ENCODE data around the gene DHRS9. TPM values are rescaled to one million over a fixed set of nuclear protein-coding genes. Genes with fewer than 3 reads are reported as not detected.

The DHRS9 gene
- total and polyA plus RNA-seq, 4 donors, result 0.52 to 3.1 (median 1.4) TPM

- Histone ChIP-seq H3K4me1 (ENCODE audit: control insufficient read depth in 1 of 2, insufficient read depth in 2 of 2, low read length in 2 of 2) (no peaks in the 10 kb centered on the region), H3K9me3 (ENCODE audit: control insufficient read depth, low read length) (no peaks in the 10 kb centered on the region), H3K36me3 (ENCODE audit: control insufficient read depth in 1 of 2, insufficient read depth in 2 of 2, low read length in 1 of 2) (no peaks in the 10 kb centered on the region), H3K27me3 (ENCODE audit: control insufficient read depth in 1 of 2, insufficient read depth in 2 of 2, low read length in 1 of 2) (no peaks in the 10 kb centered on the region), H3K27ac (ENCODE audit: low read depth in 1 of 2, low read length in 2 of 2) (no peak overlapping the region), H3K4me3 (ENCODE audit: low read length in 2 of 2) (no peak overlapping the region)
- ATAC-seq (ENCODE audit: low FRiP score) (no peak), DNase-seq (no peak)
- WGBS, 2 donors, result 33 to 38% methylated on average over 5 of the region's 5 CpGs
- intact Hi-C loops (cut with DNase I), result no loop called here
Observed at GRCh38 chr2:169095621-169096105, 26.3 kb downstream of the DHRS9 start.

DNA sequence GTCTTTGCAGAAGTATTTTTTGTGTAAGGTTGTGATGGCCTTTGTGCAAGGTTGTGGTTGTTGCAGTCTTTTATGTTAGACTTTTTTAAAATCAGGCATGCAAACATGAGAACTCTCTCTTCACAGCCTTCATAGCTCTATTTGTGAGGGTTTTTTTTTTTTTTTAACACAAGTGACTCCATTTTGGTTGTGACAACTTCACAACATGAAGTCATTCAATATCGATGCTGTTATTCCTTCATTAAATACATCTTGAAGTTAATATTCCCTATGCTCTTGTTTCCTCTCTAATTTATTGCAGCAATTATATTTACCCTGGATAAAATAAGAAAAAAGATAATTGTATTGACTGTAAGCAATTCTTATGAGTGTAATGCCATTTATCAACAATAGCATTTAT lies 35.5 kb downstream of the DHRS9 start:
- Histone ChIP-seq H3K4me3 (ENCODE audit: low read length in 2 of 2) (no peak overlapping the region), H3K27me3 (ENCODE audit: control insufficient read depth in 1 of 2, insufficient read depth in 2 of 2, low read length in 1 of 2) (peaks cover 0 to 3% of the 10 kb centered on the region in 2 donors), H3K9me3 (ENCODE audit: control insufficient read depth, low read length) (no peaks in the 10 kb centered on the region), H3K36me3 (ENCODE audit: control insufficient read depth in 1 of 2, insufficient read depth in 2 of 2, low read length in 1 of 2) (no peaks in the 10 kb centered on the region), H3K27ac (ENCODE audit: low read depth in 1 of 2, low read length in 2 of 2) (no peak overlapping the region), H3K4me1 (ENCODE audit: control insufficient read depth in 1 of 2, insufficient read depth in 2 of 2, low read length in 2 of 2) (no peaks in the 10 kb centered on the region)
- intact Hi-C loops (cut with DNase I), result loop anchor here in 1 of 2 donors (10.0 kb wide), 1 partner anchor 290 kb away; no protein-coding TSS in a partner anchor
- WGBS, 2 donors, result 86 to 98% methylated on average over 1 of the region's 1 CpG
- DNase-seq (no peak), ATAC-seq (ENCODE audit: low FRiP score) (no peak)

- no peaks in the 10 kb centered on the region for H3K4me1 ChIP-seq (ENCODE audit: control insufficient read depth in 1 of 2, insufficient read depth in 2 of 2, low read length in 2 of 2)
- H3K36me3 ChIP-seq (ENCODE audit: control insufficient read depth in 1 of 2, insufficient read depth in 2 of 2, low read length in 1 of 2), result no peaks in the 10 kb centered on the region
- WGBS, 2 donors, result 70 to 89% methylated on average over 1 of the region's 1 CpG
- no peaks in the 10 kb centered on the region for H3K9me3 ChIP-seq (ENCODE audit: control insufficient read depth, low read length)
- peaks cover 0 to 3% of the 10 kb centered on the region in 2 donors for H3K27me3 ChIP-seq (ENCODE audit: control insufficient read depth in 1 of 2, insufficient read depth in 2 of 2, low read length in 1 of 2)
- ATAC-seq (ENCODE audit: low FRiP score) (no peak), DNase-seq (no peak)
- intact Hi-C loops (cut with DNase I), result loop anchor here in 1 of 2 donors (10.0 kb wide), 1 partner anchor 289 kb away; no protein-coding TSS in a partner anchor
- no peak overlapping the region for H3K27ac ChIP-seq (ENCODE audit: low read depth in 1 of 2, low read length in 2 of 2)
- H3K4me3 ChIP-seq (ENCODE audit: low read length in 2 of 2), result no peak overlapping the region
Observed at GRCh38 chr2:169105476-169105875, 36.1 kb downstream of the DHRS9 start.

DNA sequence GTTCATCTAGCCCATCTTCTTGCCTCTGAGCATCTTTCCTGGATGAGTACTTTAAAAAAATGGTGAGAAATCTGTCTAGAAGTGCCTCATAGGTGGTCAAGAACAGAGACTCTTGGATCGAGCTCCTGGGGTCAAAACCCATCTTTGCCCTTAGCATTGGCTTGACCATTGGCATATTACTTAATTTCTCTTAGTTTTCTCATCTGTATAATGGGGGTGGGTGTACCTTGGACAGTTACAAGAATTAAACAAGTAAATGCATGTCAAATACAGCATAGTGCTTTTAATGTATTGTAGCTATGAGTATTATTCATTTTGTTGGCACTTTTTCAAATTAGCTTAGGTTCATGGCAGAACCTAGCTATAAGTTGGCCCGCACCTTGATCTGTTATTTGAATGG lies 36.8 kb downstream of the DHRS9 start:
- H3K27ac ChIP-seq (ENCODE audit: low read depth in 1 of 2, low read length in 2 of 2), result no peak overlapping the region
- no peaks in the 10 kb centered on the region for H3K4me1 ChIP-seq (ENCODE audit: control insufficient read depth in 1 of 2, insufficient read depth in 2 of 2, low read length in 2 of 2)
- peaks cover 0 to 3% of the 10 kb centered on the region in 2 donors for H3K27me3 ChIP-seq (ENCODE audit: control insufficient read depth in 1 of 2, insufficient read depth in 2 of 2, low read length in 1 of 2)
- H3K36me3 ChIP-seq (ENCODE audit: control insufficient read depth in 1 of 2, insufficient read depth in 2 of 2, low read length in 1 of 2), result no peaks in the 10 kb centered on the region
- H3K4me3 ChIP-seq (ENCODE audit: low read length in 2 of 2), result no peak overlapping the region
- ATAC-seq (ENCODE audit: low FRiP score) (no peak), DNase-seq (no peak)
- WGBS, 2 donors, result 90 to 93% methylated on average over 2 of the region's 2 CpGs
- no peaks in the 10 kb centered on the region for H3K9me3 ChIP-seq (ENCODE audit: control insufficient read depth, low read length)
- intact Hi-C loops (cut with DNase I), result loop anchor here in 1 of 2 donors (10.0 kb wide), 1 partner anchor 289 kb away; no protein-coding TSS in a partner anchor

DNA sequence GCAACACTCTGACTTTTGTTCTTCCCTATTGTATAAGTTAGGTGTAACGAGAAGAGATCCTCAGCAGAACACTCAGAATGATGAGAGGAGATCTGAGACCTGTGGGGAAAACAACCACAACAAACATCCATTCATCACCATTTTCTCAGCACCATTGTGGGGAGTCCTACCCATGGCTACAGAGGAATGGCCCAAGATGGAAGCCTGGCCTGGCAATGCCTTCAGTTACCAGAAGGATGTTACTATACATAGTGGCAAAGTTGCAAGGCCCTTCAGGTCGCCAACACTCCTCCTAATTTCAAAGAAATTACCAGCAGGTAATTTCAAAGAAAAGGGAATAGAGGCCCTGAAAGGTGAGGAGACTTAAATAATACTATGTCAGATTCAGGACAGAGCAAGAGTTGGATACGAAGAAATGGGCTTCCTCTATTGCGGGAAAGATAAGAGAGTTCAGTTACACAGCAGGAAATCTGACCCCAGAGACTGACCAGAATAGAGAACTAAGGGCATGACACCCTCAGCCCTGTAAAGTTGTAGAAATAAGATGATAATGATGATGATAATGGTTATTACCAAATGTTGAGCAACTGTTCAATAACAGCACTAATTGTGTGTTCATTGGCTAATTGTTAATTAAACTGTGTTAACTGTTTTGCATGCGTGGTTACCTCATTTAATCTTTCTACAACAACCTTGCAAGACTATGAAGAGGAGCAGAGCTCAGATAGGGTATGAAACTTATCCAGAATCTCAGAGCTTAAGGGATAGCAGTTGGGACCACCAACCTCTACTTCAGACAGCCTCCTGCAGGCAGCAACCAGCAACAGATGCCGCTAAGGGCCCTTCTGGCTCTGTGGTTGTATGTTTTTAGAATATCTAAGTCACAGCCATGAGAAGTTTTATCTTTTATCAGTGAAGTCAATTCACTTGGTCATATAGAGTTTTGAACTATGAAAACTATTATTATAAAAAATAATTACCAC lies 37.5 kb downstream of the DHRS9 start:
- H3K36me3 ChIP-seq (ENCODE audit: control insufficient read depth in 1 of 2, insufficient read depth in 2 of 2, low read length in 1 of 2), result no peaks in the 10 kb centered on the region
- ATAC-seq (ENCODE audit: low FRiP score) (no peak), DNase-seq (no peak)
- H3K27ac ChIP-seq (ENCODE audit: low read depth in 1 of 2, low read length in 2 of 2), result no peak overlapping the region
- H3K4me1 ChIP-seq (ENCODE audit: control insufficient read depth in 1 of 2, insufficient read depth in 2 of 2, low read length in 2 of 2), result no peaks in the 10 kb centered on the region
- no peak overlapping the region for H3K4me3 ChIP-seq (ENCODE audit: low read length in 2 of 2)
- peaks cover 0 to 3% of the 10 kb centered on the region in 2 donors for H3K27me3 ChIP-seq (ENCODE audit: control insufficient read depth in 1 of 2, insufficient read depth in 2 of 2, low read length in 1 of 2)
- H3K9me3 ChIP-seq (ENCODE audit: control insufficient read depth, low read length), result no peaks in the 10 kb centered on the region
- WGBS, 2 donors, result 87 to 89% methylated on average over 6 of the region's 6 CpGs
- intact Hi-C loops (cut with DNase I), result loop anchor here in 1 of 2 donors (10.0 kb wide), 1 partner anchor 288 kb away; no protein-coding TSS in a partner anchor

DNA sequence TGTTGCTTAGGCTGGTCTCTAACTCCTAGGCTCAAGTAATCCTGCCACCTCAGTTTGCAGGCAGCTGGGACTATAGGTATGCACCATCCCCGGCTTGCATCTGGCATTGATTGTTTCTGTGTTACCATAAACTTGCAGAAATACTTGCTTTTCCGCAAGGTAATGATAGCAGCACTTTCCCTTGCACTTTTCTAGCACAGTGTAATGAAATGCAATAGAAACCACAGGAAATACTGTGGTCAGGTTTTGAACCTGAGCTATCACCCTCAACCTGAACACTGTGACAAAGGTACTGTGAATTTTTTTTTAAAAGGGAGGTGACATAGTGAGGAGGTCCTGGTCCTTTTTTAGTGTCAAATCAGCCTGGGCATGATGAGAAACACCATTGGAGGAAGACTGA lies 38.3 kb downstream of the DHRS9 start:
- H3K4me1 ChIP-seq (ENCODE audit: control insufficient read depth in 1 of 2, insufficient read depth in 2 of 2, low read length in 2 of 2), result no peaks in the 10 kb centered on the region
- WGBS, 2 donors, result 79% methylated on average over 2 of the region's 2 CpGs
- DNase-seq (no peak), ATAC-seq (ENCODE audit: low FRiP score) (no peak)
- H3K36me3 ChIP-seq (ENCODE audit: control insufficient read depth in 1 of 2, insufficient read depth in 2 of 2, low read length in 1 of 2), result no peaks in the 10 kb centered on the region
- H3K4me3 ChIP-seq (ENCODE audit: low read length in 2 of 2), result no peak overlapping the region
- peaks cover 0 to 3% of the 10 kb centered on the region in 2 donors for H3K27me3 ChIP-seq (ENCODE audit: control insufficient read depth in 1 of 2, insufficient read depth in 2 of 2, low read length in 1 of 2)
- no peak overlapping the region for H3K27ac ChIP-seq (ENCODE audit: low read depth in 1 of 2, low read length in 2 of 2)
- H3K9me3 ChIP-seq (ENCODE audit: control insufficient read depth, low read length), result no peaks in the 10 kb centered on the region
- intact Hi-C loops (cut with DNase I), result loop anchor here in 1 of 2 donors (10.0 kb wide), 1 partner anchor 287 kb away; no protein-coding TSS in a partner anchor

GRCh38 chr2:169108099-169108884 lies 38.9 kb downstream of the DHRS9 start:
- H3K27ac ChIP-seq (ENCODE audit: low read depth in 1 of 2, low read length in 2 of 2), result no peak overlapping the region
- H3K27me3 ChIP-seq (ENCODE audit: control insufficient read depth in 1 of 2, insufficient read depth in 2 of 2, low read length in 1 of 2), result peaks cover 0 to 3% of the 10 kb centered on the region in 2 donors
- H3K4me3 ChIP-seq (ENCODE audit: low read length in 2 of 2), result no peak overlapping the region
- no peak for ATAC-seq (ENCODE audit: low FRiP score)
- 66 to 73% methylated on average over 3 of the region's 3 CpGs for WGBS, 2 donors
- intact Hi-C loops (cut with DNase I), result loop anchor here in 1 of 2 donors (10.0 kb wide), 1 partner anchor 287 kb away; no protein-coding TSS in a partner anchor
- H3K9me3 ChIP-seq (ENCODE audit: control insufficient read depth, low read length), result no peaks in the 10 kb centered on the region
- H3K4me1 ChIP-seq (ENCODE audit: control insufficient read depth in 1 of 2, insufficient read depth in 2 of 2, low read length in 2 of 2), result no peaks in the 10 kb centered on the region
- no peaks in the 10 kb centered on the region for H3K36me3 ChIP-seq (ENCODE audit: control insufficient read depth in 1 of 2, insufficient read depth in 2 of 2, low read length in 1 of 2)
- DNase-seq, result no peak

Measured in aorta (tissue), 5 donors.